OCI-LY3 (cell line): ENCODE data around the gene ZNF280C.

Experiments used
- EZH2phosphoT487 ChIP-seq: fragments of 200-600 bp; shearing (Covaris generic); IDR thresholded peaks from 2 replicates; pipeline ENCODE4 v1.6.1; 2018; ENCODE audit warnings: antibody characterized with exemption, mixed run types, low read depth
- TF ChIP-seq, protein P1 (sequence below): fragments of 200-600, 300-600 bp; sonication (generic); IDR thresholded peaks from 2 replicates; pipeline ENCODE4 v1.5.1; 2014; ENCODE audit warnings: antibody characterized with exemption, low read length, low read depth

DNA sequence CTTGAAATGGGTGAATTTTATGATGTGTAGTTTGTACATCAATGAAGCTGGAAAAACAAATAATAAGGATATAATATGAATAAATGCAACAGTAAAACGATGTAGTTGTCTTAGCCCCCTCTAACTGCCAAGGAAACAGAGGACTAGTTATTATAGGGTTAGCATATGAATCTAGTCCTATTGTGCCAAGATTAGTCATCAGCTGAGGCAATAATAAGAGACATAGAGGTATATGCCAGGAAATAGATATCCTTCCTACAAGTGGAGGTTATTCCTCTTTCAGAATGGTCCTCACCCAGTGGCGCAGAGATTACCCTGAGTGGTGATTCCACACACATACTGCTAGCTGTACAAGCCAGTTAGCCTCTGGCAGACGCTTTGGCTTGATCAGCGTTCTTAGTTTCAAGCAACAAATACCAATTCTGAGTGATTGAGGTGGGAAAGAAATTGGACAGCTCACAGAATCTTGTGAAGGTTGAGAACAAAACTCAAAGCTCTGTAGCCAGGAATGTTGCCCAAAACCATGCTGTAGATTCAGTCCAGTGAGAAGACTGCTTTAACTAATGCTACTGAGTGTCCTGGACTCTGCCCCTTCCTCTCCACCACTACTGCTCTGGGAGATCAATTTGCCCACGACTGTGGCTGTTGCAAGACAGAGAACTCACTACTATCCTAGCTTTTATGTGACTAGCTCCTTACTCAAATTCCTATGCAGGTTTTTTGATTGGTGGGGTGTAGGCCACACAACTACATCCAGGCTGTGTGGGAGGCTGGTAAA lies 27.0 kb upstream of the ZNF280C start:
- TF ChIP-seq, protein P1, sequence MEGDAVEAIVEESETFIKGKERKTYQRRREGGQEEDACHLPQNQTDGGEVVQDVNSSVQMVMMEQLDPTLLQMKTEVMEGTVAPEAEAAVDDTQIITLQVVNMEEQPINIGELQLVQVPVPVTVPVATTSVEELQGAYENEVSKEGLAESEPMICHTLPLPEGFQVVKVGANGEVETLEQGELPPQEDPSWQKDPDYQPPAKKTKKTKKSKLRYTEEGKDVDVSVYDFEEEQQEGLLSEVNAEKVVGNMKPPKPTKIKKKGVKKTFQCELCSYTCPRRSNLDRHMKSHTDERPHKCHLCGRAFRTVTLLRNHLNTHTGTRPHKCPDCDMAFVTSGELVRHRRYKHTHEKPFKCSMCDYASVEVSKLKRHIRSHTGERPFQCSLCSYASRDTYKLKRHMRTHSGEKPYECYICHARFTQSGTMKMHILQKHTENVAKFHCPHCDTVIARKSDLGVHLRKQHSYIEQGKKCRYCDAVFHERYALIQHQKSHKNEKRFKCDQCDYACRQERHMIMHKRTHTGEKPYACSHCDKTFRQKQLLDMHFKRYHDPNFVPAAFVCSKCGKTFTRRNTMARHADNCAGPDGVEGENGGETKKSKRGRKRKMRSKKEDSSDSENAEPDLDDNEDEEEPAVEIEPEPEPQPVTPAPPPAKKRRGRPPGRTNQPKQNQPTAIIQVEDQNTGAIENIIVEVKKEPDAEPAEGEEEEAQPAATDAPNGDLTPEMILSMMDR: no peak
- TF ChIP-seq EZH2phosphoT487: no peak
